Hematopoietic multipotent progenitor cell treated with erythropoietin and hydrocortisone succinate and interleukin-3 and kit ligand, for 15 days (in vitro differentiated cells): ENCODE measurements around the gene CHRNG.
A peak's percentile ranks its signal among the peaks of the same experiment; 100 is the strongest.
"Not testable (repeated sequence)": the region's sequence is repeated elsewhere in the genome, so short reads cannot be mapped to it uniquely, and the experiment has no call there.

ENCODE experiments used
- DNase-seq: peaks from one replicate; pipeline ENCODE4 v3.0.0-alpha.2; 2015; ENCODE audit warnings: low spot score

The CHRNG gene

DNA sequence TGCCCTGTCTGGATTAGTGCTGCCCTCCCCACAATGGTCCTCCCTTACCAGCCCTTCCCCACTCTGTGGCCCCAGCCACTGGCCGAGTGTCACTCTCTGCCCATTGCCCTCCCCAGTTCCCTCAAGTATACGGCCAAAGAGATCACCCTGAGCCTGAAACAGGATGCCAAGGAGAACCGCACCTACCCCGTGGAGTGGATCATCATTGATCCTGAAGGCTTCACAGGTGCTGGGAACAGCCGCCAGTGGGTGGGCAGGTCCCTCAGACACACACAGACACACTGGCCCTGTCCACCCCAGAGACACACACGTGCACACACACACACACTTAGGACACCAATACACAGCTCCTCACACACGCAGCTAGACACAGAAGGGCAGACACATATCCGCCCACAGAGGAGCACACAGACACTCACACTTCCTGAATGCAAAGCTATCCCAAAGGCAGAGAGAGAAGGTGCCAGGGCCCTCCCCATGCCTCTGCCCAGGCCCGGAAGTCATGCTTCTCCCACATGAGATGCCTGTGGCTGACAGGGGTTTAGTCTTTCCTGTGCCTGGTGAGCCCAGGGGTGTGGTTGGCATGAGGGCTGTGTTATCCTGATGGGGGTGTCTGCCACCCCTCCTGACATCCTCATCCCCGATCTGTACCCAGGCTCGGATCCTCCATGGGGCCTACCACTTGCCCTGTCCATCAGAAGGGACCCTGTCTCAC, 10.6 kb upstream of the CHRNG start:
- no peak for DNase-seq

DNA sequence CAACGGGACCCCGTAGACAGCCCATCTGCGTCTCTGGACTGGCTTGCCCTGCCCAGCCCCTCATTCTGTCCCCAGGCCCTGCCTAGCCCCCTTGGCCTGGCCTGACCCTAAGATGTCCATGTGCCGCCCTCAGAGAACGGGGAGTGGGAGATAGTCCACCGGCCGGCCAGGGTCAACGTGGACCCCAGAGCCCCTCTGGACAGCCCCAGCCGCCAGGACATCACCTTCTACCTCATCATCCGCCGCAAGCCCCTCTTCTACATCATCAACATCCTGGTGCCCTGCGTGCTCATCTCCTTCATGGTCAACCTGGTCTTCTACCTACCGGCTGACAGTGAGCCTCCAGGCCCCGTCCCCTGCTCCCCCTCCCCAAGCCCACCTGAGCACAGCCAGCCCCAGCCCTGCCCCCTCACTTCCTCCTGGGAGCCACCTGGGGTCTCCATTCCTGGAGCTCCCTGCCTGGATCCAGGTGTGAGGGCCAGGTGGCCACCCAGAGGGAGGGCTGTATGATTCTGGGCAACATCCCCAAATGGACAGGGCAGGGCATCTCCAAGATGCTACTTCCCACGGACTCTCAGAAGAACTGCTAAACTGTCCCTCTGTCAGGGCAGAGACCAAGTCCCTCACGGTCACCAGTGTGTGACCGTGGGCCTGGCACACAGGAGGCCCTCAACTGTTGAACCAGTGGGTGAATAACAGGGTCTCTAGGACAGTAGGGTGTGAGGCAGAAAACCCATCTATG, 9.5 kb upstream of the CHRNG start:
- no peak for DNase-seq

- DNase-seq, result no peak
Measured at GRCh38 chr2:232530626-232531260, 8.7 kb upstream of the CHRNG start.

GRCh38 chr2:232532419-232532818, 7.1 kb upstream of the CHRNG start:
- DNase-seq, result no peak

DNA sequence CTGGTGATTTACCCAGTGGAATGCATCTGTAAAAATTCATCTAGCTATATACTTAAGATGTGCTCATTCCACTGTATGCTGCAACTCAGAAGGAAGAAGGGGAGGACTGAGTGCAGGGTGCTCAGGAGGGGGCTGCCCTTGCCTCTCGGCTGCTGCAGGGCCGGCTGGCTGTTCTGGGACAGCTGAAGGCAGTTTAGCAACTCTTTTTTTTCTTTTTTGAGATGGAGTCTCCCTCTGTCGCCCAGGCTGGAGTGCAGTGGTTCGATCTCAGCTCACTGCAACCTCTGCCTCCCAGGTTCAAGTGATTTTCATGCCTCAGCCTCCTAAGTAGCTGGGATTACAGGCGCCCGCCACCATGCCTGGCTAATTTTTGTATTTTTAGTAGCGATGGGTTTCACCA, 6.7 kb upstream of the CHRNG start:
- not testable (repeated sequence) for DNase-seq

- DNase-seq, result no peak
Measured at GRCh38 chr2:232533944-232534710, 5.4 kb upstream of the CHRNG start.

DNA sequence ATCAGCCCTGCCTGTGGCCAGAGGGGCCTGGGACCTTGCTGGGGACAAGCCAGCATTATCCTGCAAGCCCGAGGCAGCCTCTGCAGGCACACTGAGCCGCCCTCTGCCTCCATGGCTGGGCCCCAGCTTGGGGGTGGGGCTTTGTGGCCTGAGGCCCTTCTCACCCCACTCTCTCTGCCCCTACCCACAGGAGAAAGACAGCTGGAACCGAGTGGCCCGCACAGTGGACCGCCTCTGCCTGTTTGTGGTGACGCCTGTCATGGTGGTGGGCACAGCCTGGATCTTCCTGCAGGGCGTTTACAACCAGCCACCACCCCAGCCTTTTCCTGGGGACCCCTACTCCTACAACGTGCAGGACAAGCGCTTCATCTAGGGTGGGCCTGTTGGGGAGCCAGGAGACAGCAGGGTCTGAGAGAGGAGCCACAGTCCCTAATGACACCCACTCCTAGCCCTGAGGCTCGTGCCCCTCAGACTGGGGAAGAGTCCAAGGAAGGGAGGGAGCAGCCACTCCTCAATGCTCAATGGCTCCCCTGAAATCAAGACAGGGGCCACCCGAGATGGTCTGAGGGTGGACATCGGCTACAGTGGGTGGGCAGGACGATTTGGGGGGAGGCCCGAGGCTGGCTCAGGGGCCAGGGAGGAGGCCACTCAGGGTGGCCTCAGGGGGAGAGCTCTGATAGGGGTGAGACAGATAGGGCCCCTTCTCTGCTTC, 4.4 kb upstream of the CHRNG start:
- DNase-seq, result no peak

DNA sequence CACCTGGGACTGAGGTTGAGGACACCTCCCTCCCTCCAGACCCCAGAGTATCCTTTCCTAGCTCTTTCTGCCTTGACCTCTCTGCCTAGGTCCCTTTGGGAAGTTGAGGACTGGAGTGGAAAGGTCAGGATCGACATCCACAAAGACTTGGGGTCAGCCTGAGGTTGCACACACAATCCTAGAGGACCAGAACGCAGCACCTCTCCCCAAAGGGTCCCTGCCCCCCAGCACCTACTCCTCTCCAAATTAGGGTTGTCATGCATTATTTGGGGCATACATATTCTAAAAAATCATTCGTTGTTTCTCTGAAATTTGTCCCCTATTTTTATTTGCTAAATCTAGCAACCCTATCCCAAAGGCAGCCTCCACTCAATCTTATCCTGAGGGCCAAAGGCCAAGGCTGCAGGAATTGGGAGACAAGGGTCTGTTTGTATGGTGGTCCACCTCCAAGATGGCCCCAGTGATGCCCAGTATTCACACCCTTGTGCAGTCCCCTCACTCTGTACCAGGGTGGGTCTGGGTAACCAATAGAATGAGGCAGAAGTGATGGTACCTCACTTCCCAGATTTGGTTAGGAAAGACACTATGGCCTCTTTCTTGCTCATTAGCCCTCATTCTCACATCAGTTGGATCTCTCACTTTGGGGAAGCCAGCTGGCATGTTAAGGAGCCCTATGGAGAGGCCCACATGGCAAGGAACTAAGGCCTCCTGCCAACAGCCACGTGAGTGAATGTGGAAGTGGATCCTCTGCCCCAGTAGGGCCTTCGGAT, 3.5 kb upstream of the CHRNG start:
- no peak for DNase-seq

- peak; percentile 18 for DNase-seq
Measured at GRCh38 chr2:232537079-232537478, 2.4 kb upstream of the CHRNG start.

- DNase-seq, result no peak
Measured at GRCh38 chr2:232537499-232537898, 2.0 kb upstream of the CHRNG start.

DNA sequence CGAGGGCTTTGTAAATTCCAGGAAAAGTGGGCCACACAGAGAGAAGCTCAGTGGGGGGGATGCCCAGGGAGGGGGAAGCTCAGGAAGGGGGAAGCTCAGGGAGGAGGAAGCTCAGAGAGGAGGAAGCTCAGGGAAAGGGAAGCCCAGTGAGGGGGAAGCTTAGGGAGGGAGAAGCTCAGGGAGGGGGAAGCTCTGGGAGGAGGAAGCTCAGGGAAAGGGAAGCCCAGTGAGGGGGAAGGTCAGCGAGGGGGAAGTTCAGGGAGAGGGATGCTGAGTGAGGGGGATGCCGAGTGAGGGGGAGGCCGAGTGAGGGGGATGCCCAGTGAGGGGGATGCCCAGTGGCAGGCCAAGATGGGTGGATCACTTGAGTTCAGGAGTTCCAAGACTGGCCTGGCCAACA, 821 bp upstream of the CHRNG start:
- DNase-seq, result no peak

DNA sequence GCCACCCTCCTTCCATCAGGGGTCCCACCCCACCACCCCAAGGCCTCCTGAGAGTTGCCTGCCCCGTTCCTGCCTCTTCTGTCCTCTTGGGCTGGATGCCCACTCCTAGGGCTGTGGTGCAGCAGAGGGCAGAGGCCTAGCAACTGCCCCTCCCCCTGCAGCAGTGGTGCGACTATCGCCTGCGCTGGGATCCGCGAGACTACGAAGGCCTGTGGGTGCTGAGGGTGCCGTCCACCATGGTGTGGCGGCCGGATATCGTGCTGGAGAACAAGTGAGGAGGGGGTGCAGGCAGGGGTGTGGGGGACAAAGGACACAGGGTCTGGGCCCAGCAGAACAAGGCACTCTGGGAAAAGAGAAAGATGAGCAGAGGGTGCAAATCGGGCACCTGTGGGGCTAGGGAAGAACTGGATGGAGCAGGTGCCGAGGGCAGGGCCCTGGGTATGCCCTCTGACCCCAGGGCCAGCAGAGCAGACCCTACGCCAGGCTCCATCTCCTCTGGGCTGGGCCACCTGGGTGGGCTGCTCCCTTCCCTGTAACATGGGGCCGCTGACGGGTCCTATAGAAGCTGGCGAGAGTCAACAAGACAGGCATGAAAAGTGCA, 1.0 kb downstream of the CHRNG start:
- DNase-seq, result no peak

GRCh38 chr2:232541195-232541960, 1.9 kb downstream of the CHRNG start:
- DNase-seq, result no peak

DNA sequence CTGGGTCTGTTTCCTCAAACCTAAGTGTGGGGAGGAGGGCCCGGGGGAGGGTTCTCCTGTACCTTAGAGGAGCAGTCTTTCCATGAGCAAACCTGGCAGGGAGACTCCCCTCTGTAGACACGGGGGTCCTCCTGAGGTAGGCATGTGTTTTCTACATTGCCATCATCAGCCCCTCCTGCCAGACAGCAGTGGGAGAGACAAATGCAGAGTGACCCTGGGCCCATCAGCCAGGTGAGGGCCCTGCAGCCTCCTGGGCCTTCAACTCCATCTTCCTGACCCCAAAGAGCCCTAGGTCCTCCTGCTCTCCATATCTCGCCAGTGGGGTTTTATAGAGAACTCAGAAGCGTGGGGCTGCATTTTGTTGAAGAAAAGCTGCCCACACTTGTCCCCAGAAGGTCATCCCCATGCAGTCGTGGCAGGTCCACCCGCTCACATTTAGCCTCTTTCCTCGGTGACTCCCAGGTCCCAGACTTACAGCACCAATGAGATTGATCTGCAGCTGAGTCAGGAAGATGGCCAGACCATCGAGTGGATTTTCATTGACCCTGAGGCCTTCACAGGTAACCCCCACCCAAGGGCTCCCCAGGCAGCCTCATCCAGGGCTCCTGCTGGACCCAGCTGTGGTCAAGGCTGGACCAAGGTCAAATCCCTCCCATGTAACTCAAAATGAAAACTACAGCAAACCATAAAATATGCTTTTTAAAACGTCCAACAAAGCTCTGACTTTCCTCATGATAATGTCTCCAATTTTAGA, 2.6 kb downstream of the CHRNG start:
- no peak for DNase-seq

- DNase-seq, result no peak
Measured at GRCh38 chr2:232542715-232543467, 3.4 kb downstream of the CHRNG start.

DNA sequence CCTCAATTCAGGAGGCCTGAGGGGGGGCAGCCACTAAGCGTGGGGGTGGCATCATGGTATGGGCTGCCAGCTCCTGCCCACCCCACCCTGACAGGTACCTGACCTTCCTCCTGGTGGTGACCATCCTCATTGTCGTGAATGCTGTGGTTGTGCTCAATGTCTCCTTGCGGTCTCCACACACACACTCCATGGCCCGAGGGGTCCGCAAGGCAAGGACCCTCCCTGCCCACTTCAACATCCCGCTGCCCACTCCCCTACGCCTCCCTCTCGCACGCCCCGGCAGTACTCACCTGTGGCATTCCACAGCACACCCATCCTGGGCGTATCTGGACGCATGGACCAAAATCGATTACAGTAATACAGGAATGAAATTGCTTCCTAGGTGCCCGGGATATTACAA, 4.0 kb downstream of the CHRNG start:
- DNase-seq, result no peak

DNA sequence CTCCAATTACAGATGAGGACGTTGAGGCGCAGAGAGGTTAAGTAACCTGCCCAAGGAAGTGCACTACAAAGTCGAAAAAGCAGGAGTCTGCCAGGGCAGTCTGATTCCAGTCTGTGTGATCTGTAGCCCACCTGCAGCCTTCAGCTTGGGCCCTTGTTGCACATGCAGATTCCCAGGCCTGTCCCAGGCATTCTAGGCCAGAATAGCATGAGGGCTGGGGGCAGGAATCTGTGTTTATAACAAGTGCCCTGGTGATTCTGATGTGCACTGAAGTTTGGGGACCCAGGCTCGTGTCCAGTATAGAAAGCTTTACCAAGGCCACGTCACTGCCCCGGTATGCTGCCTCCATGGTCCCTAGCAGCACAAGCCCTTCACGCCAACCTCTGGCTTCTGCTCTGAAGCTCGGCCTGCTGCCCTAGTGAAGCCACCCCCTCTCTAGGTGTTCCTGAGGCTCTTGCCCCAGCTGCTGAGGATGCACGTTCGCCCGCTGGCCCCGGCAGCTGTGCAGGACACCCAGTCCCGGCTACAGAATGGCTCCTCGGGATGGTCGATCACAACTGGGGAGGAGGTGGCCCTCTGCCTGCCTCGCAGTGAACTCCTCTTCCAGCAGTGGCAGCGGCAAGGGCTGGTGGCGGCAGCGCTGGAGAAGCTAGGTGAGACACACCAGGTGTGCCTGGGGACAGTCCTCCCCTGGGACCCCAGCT, 4.6 kb downstream of the CHRNG start:
- DNase-seq, result no peak

GRCh38 chr2:232544674-232545073, 5.2 kb downstream of the CHRNG start:
- no peak for DNase-seq
